ENCODE results near the gene FUBP3. TPM values are rescaled to one million over a fixed set of nuclear protein-coding genes. Genes with fewer than 3 reads are reported as not detected.

The FUBP3 gene
- polyA plus RNA-seq, 4 donors: 19.7 to 62.6 (median 23.8) TPM

DNA sequence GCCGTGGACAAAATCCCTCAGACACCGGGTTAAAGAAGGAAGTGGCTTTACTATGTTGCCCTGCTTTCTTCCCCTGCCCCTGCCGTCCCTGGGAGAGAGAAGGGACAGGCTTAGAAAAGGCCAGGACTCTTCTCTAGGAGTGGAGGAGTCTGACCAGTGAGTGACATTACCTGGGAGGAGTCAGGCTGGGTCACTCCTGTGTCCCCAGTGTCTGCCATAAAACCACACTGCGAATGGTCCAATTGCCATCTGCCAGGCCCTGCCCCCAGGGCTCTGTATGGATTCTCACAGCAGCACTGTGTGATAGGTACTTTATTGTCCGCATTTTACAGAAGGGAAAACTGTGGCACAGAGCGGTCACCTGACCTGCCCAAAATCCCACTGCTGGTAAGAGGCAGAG, 31.3 kb upstream of the FUBP3 start:
- no peak for FAIRE-seq
- no peak overlapping the region for H3K4me3 ChIP-seq (ENCODE audit: low read depth in 1 of 3, low read length in 3 of 3)
- WGBS, 3 donors: 77 to 84% (median 82%) methylated on average over 6 of the region's 6 CpGs

DNA sequence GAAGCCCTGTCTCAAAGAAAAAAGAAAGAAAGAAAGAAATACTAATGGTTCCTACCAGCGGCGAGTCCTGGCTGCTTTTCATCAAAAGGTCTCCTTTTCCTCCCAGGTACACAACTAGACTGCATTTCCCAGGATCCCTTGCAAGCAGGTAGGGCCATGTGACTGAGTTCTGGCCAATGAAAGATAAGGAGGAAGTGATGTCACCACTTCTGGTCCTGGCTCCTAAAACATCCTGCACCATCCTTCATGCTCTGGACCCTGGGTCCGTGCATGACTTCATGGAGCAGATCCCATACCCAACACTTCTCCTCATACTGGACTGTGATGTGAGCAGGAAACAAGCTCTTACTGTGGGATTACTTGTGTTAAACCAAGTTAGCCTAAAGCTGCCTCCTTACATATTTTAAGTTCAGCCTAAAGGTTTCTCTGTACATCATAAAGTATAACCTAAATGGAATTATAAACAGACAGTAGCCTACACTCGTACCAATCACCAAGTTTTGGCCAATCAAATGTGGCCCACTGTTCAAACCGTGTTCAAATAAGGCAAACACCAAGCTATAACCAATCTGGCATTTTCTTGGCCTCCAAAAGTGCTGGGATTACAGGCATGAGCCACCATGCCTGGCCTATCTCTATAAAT, 30.2 kb upstream of the FUBP3 start:
- no peaks in the 10 kb centered on the region for H3K4me1 ChIP-seq (ENCODE audit: control insufficient read depth in 3 of 3, insufficient read depth in 2 of 3, low read depth in 1 of 3, low read length in 2 of 3)
- peaks cover 0 to 5% of the 10 kb centered on the region in 2 donors for H3K9me3 ChIP-seq (ENCODE audit: control insufficient read depth in 2 of 2, insufficient read depth in 1 of 2, low read depth in 1 of 2, low read length in 1 of 2)
- no peak for FAIRE-seq
- no peak overlapping the region for H3K4me3 ChIP-seq (ENCODE audit: low read depth in 1 of 3, low read length in 3 of 3)
- H3K36me3 ChIP-seq (ENCODE audit: control insufficient read depth in 3 of 3, insufficient read depth in 2 of 3, low read depth in 1 of 3, low read length in 3 of 3): no peaks in the 10 kb centered on the region
- DNase-seq: peak in 1 of 2 donors; percentile 17
- no peaks in the 10 kb centered on the region for H3K27me3 ChIP-seq (ENCODE audit: control insufficient read depth in 3 of 3, insufficient read depth in 3 of 3, low read length in 3 of 3)
- H3K27ac ChIP-seq (ENCODE audit: low read depth in 1 of 3, low read length in 2 of 3): no peak overlapping the region
- WGBS, 3 donors: 91 to 93% (median 91%) methylated on average over 5 of the region's 5 CpGs

More for the DNA sequence above, 31.3 kb upstream of the FUBP3 start:
- Histone ChIP-seq H3K27me3 (ENCODE audit: control insufficient read depth in 3 of 3, insufficient read depth in 3 of 3, low read length in 3 of 3) (peaks cover 0 to 1% (median 0%) of the 10 kb centered on the region in 3 donors), H3K9me3 (ENCODE audit: control insufficient read depth in 2 of 2, insufficient read depth in 1 of 2, low read depth in 1 of 2, low read length in 1 of 2) (peaks cover 0 to 5% of the 10 kb centered on the region in 2 donors), H3K27ac (ENCODE audit: low read depth in 1 of 3, low read length in 2 of 3) (no peak overlapping the region), H3K36me3 (ENCODE audit: control insufficient read depth in 3 of 3, insufficient read depth in 2 of 3, low read depth in 1 of 3, low read length in 3 of 3) (no peaks in the 10 kb centered on the region), H3K4me1 (ENCODE audit: control insufficient read depth in 3 of 3, insufficient read depth in 2 of 3, low read depth in 1 of 3, low read length in 2 of 3) (no peaks in the 10 kb centered on the region)
- no peak for DNase-seq

DNA sequence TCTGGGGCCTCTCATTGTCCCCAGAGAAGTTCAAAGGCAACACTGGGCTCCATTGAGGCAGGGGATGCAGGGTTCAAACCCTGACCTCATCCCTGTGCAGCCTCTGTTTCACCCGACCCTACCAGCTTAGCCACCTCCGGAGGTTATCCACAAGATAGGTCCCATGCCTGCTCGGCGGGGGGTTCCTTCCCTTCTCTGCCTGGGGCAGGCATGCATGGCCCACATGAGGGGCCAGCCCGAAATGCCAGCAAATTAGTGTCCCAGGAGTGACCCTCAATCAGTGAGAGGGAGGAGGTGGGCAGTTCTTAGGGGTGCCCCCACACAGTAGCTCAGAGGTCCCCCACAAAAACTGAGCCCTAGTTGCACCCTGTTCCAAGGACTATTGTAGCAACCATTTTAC, 24.8 kb upstream of the FUBP3 start:
- Histone ChIP-seq H3K27me3 (ENCODE audit: control insufficient read depth in 3 of 3, insufficient read depth in 3 of 3, low read length in 3 of 3) (peaks cover 0 to 8% (median 4%) of the 10 kb centered on the region in 3 donors), H3K4me1 (ENCODE audit: control insufficient read depth in 3 of 3, insufficient read depth in 2 of 3, low read depth in 1 of 3, low read length in 2 of 3) (no peaks in the 10 kb centered on the region), H3K36me3 (ENCODE audit: control insufficient read depth in 3 of 3, insufficient read depth in 2 of 3, low read depth in 1 of 3, low read length in 3 of 3) (no peaks in the 10 kb centered on the region), H3K9me3 (ENCODE audit: control insufficient read depth in 2 of 2, insufficient read depth in 1 of 2, low read depth in 1 of 2, low read length in 1 of 2) (peaks cover 0 to 9% of the 10 kb centered on the region in 2 donors), H3K4me3 (ENCODE audit: low read depth in 1 of 3, low read length in 3 of 3) (no peak overlapping the region), H3K27ac (ENCODE audit: low read depth in 1 of 3, low read length in 2 of 3) (no peak overlapping the region)
- FAIRE-seq (no peak), DNase-seq (no peak)
- WGBS, 3 donors: 76 to 83% (median 81%) methylated on average over 5 of the region's 5 CpGs

DNA sequence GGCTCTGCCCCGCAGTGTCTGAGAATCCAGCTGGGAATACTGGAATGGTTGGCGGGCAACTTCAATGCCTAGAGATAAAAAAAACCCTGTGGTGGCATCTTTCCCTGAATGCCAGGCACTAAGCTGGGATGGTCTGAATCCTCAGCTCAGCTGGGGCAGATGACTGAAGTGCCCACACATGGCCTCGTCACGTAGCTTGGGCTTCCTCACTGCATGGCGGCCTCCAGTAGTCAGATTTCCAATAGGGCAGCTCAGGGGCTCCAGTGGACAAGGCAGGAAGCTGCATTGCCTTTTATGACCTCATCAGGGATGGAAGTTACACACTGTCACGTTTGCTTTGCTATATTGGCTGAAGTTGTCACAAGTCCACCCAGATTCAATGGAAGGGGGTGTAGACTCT, 24.3 kb upstream of the FUBP3 start:
- no peaks in the 10 kb centered on the region for H3K4me1 ChIP-seq (ENCODE audit: control insufficient read depth in 3 of 3, insufficient read depth in 2 of 3, low read depth in 1 of 3, low read length in 2 of 3)
- H3K27me3 ChIP-seq (ENCODE audit: control insufficient read depth in 3 of 3, insufficient read depth in 3 of 3, low read length in 3 of 3): peaks cover 0 to 8% (median 4%) of the 10 kb centered on the region in 3 donors
- 78 to 85% (median 82%) methylated on average over 6 of the region's 6 CpGs for WGBS, 3 donors
- H3K9me3 ChIP-seq (ENCODE audit: control insufficient read depth in 2 of 2, insufficient read depth in 1 of 2, low read depth in 1 of 2, low read length in 1 of 2): peaks cover 0 to 9% of the 10 kb centered on the region in 2 donors
- no peaks in the 10 kb centered on the region for H3K36me3 ChIP-seq (ENCODE audit: control insufficient read depth in 3 of 3, insufficient read depth in 2 of 3, low read depth in 1 of 3, low read length in 3 of 3)
- no peak overlapping the region for H3K4me3 ChIP-seq (ENCODE audit: low read depth in 1 of 3, low read length in 3 of 3)
- FAIRE-seq (no peak), DNase-seq (no peak)
- H3K27ac ChIP-seq (ENCODE audit: low read depth in 1 of 3, low read length in 2 of 3): no peak overlapping the region

DNA sequence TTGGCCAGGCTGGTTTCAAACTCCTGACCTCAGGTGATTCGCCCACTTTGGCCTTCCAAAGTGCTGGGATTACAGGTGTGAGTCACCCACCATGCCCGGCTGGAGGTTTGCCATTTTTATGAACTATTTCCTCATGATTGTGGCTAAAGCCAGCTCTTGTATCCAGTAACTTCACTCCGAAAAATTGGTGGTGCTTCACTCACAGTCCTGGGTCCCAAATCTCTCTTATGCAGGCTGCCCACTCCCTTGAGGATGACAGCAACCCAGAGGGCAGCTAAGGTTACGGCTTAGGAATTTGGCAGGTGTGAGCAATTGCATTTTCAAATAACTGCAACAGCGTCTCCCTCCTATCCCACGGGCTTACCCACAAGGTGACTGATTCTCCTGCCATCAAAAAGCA, 23.4 kb upstream of the FUBP3 start:
- peaks cover 0 to 8% (median 4%) of the 10 kb centered on the region in 3 donors for H3K27me3 ChIP-seq (ENCODE audit: control insufficient read depth in 3 of 3, insufficient read depth in 3 of 3, low read length in 3 of 3)
- FAIRE-seq: no peak
- 25 to 54% (median 29%) methylated on average over 6 of the region's 6 CpGs for WGBS, 3 donors

DNA sequence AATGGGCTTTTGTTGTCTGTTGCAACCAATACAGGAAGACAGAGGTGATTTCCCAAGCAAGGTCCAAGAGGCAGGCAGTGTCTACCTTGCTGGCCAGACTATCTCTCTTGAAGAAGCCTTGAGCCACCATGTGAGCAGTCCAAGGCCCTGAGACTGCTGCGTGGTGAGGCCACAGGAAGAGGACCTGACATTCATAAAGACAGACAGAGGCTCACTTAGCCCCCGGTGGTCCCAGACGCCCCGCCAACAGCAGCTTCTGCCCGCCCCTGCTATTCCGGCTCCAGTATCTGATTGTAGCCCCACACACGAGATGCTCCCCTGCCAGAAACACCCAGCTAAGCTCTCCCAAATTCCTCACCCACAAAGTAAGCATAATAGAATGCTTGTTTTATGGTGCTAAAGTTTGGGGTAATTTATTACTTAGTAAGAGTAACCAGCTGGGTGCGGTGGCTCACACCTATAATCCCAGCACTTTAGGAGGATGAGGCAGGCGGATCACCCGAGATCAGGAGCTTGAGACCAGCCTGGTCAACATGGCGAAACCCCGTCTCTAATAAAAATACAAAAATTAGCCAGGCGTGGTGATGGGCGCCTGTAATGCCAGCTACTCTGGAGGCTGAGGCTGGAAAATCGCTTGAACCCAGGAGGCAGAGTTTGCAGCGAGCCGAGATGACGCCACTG, 22.8 kb upstream of the FUBP3 start:
- Histone ChIP-seq H3K27ac (ENCODE audit: low read depth in 1 of 3, low read length in 2 of 3) (no peak overlapping the region), H3K4me3 (ENCODE audit: low read depth in 1 of 3, low read length in 3 of 3) (no peak overlapping the region), H3K4me1 (ENCODE audit: control insufficient read depth in 3 of 3, insufficient read depth in 2 of 3, low read depth in 1 of 3, low read length in 2 of 3) (no peaks in the 10 kb centered on the region), H3K27me3 (ENCODE audit: control insufficient read depth in 3 of 3, insufficient read depth in 3 of 3, low read length in 3 of 3) (peaks cover 0 to 8% (median 4%) of the 10 kb centered on the region in 3 donors), H3K36me3 (ENCODE audit: control insufficient read depth in 3 of 3, insufficient read depth in 2 of 3, low read depth in 1 of 3, low read length in 3 of 3) (no peaks in the 10 kb centered on the region), H3K9me3 (ENCODE audit: control insufficient read depth in 2 of 2, insufficient read depth in 1 of 2, low read depth in 1 of 2, low read length in 1 of 2) (peaks cover 0 to 9% of the 10 kb centered on the region in 2 donors)
- no peak for DNase-seq
- FAIRE-seq: no peak
- WGBS, 3 donors: 71 to 73% (median 73%) methylated on average over 18 of the region's 18 CpGs

More for the DNA sequence above, 23.4 kb upstream of the FUBP3 start:
- Histone ChIP-seq H3K4me1 (ENCODE audit: control insufficient read depth in 3 of 3, insufficient read depth in 2 of 3, low read depth in 1 of 3, low read length in 2 of 3) (no peaks in the 10 kb centered on the region), H3K27ac (ENCODE audit: low read depth in 1 of 3, low read length in 2 of 3) (no peak overlapping the region), H3K4me3 (ENCODE audit: low read depth in 1 of 3, low read length in 3 of 3) (no peak overlapping the region), H3K9me3 (ENCODE audit: control insufficient read depth in 2 of 2, insufficient read depth in 1 of 2, low read depth in 1 of 2, low read length in 1 of 2) (peaks cover 0 to 9% of the 10 kb centered on the region in 2 donors), H3K36me3 (ENCODE audit: control insufficient read depth in 3 of 3, insufficient read depth in 2 of 3, low read depth in 1 of 3, low read length in 3 of 3) (no peaks in the 10 kb centered on the region)
- no peak for DNase-seq

DNA sequence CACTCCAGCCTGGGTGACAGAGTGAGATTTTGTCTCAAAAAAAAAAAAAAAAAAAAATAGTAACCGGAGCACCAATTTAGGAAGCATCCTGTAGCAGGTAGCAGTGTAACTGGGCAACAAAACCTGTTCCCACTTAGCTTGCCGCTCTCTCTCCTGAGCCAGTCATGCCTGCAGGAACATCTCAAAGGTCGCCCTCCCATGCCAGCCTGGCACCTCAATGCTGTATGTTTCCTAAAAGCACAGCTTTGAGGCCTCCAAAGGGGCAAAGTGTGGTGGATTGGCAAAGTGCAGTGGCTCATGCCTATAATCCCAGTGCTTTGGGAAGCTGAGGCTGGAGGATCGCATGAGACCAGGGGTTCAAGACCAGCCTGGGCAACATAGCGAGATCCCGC, 22.3 kb upstream of the FUBP3 start:
- Histone ChIP-seq H3K4me3 (ENCODE audit: low read depth in 1 of 3, low read length in 3 of 3) (no peak overlapping the region), H3K4me1 (ENCODE audit: control insufficient read depth in 3 of 3, insufficient read depth in 2 of 3, low read depth in 1 of 3, low read length in 2 of 3) (no peaks in the 10 kb centered on the region), H3K9me3 (ENCODE audit: control insufficient read depth in 2 of 2, insufficient read depth in 1 of 2, low read depth in 1 of 2, low read length in 1 of 2) (peaks cover 0 to 9% of the 10 kb centered on the region in 2 donors), H3K27me3 (ENCODE audit: control insufficient read depth in 3 of 3, insufficient read depth in 3 of 3, low read length in 3 of 3) (peaks cover 0 to 8% (median 4%) of the 10 kb centered on the region in 3 donors), H3K36me3 (ENCODE audit: control insufficient read depth in 3 of 3, insufficient read depth in 2 of 3, low read depth in 1 of 3, low read length in 3 of 3) (no peaks in the 10 kb centered on the region), H3K27ac (ENCODE audit: low read depth in 1 of 3, low read length in 2 of 3) (no peak overlapping the region)
- DNase-seq (no peak), FAIRE-seq (no peak)
- WGBS, 3 donors: 85 to 92% (median 89%) methylated on average over 6 of the region's 6 CpGs

DNA sequence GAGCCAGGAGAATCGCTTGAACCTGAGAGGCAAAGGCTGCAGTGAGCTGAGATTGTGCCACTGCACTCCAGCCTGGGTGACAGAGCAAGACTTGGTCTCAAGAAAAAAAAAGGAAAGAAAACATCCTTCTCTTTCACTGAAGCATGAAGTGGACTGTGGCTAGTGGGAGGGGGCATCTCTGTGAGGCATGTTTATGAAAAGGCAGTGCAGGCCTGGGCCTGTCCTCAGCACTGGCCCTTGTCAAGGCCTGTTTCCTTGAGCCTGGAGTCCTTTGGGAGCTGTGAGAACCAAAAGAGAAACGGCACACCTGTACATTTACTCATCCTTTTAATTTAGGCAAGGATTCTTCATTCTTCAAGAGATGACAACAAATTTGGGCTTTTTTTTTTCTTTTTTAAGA, 18.3 kb upstream of the FUBP3 start:
- FAIRE-seq: no peak
- DNase-seq: no peak
- 74 to 90% (median 78%) methylated on average over 2 of the region's 2 CpGs for WGBS, 3 donors

More for the DNA sequence above, 18.3 kb upstream of the FUBP3 start:
- Histone ChIP-seq H3K4me3 (ENCODE audit: low read depth in 1 of 3, low read length in 3 of 3) (no peak overlapping the region), H3K9me3 (ENCODE audit: control insufficient read depth in 2 of 2, insufficient read depth in 1 of 2, low read depth in 1 of 2, low read length in 1 of 2) (no peaks in the 10 kb centered on the region), H3K4me1 (ENCODE audit: control insufficient read depth in 3 of 3, insufficient read depth in 2 of 3, low read depth in 1 of 3, low read length in 2 of 3) (no peaks in the 10 kb centered on the region), H3K27me3 (ENCODE audit: control insufficient read depth in 3 of 3, insufficient read depth in 3 of 3, low read length in 3 of 3) (no peaks in the 10 kb centered on the region), H3K36me3 (ENCODE audit: control insufficient read depth in 3 of 3, insufficient read depth in 2 of 3, low read depth in 1 of 3, low read length in 3 of 3) (no peaks in the 10 kb centered on the region), H3K27ac (ENCODE audit: low read depth in 1 of 3, low read length in 2 of 3) (no peak overlapping the region)

All from small intestine (tissue), 7 donors.